ENCODE measurements around the gene BABAM2. TPM values are rescaled to one million over a fixed set of nuclear protein-coding genes. Genes with fewer than 3 reads are reported as not detected.

The BABAM2 gene
- total RNA-seq, 1 donor = 38.4 TPM

DNA sequence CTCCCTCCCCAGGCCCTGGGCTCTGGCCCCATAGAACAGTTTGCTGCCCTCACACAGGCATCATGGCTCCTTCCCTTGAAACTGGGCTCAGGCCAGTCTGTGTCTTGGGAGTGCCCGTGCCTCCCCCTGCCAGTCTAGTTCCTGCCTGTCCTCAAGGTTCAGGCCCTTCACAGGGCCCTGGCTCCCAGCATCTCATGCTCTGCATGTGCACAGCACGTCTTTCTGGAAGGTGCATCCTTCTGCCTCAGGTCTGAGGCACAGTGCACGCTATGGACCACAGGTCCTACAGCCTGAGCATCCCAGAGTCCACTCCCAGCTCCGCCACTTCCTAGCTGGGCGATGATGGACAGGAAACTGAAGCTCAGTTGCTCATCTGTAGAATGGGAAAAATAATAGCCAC lies 466.5 kb downstream of the BABAM2 start:
- H3K4me3 ChIP-seq (ENCODE audit: low read length) = no peak overlapping the region
- H3K4me1 ChIP-seq (ENCODE audit: insufficient read depth, low read length) = peaks cover 35% of the 10 kb centered on the region
- no peaks in the 10 kb centered on the region for H3K9me3 ChIP-seq (ENCODE audit: low read depth, low read length)
- H3K27me3 ChIP-seq (ENCODE audit: insufficient read depth, low read length) = no peaks in the 10 kb centered on the region

DNA sequence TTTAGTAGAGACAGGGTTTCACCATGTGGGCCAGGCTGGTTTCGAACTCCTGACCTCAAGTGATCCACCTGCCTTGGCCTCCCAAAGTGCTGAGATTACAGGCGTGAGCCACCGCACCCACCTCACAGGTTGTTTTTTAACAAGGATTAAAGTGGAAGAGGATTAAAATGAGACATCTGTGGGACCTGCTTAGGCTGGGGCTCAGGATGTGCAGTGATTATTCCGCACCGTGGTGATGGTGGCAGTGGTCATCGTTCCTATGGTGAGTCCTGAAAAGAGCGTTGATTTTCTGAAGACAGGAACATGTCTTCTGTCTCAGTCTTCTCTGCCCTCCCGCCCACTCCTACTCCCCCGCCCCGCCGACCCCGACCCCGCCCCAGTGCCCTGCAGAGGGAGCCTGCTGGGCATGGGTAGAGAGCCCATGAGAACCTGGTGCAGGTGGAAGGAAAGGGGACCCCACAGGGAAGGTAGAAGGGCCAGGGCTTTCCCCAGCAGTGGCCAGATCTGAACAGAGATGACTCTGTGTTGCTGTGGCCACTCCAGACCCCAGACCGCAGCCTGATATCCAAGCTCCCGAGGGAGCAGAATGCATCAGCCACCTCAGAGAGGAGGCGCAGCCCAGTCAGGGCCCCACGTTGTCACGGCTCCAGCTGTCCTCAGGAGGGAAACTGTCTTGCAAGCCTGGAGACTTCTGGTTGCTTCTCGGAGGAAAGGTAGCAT lies 467.6 kb downstream of the BABAM2 start:
- H3K9me3 ChIP-seq (ENCODE audit: low read depth, low read length) = no peaks in the 10 kb centered on the region
- H3K27me3 ChIP-seq (ENCODE audit: insufficient read depth, low read length) = no peaks in the 10 kb centered on the region
- H3K4me1 ChIP-seq (ENCODE audit: insufficient read depth, low read length) = peaks cover 35% of the 10 kb centered on the region
- no peak overlapping the region for H3K4me3 ChIP-seq (ENCODE audit: low read length)

DNA sequence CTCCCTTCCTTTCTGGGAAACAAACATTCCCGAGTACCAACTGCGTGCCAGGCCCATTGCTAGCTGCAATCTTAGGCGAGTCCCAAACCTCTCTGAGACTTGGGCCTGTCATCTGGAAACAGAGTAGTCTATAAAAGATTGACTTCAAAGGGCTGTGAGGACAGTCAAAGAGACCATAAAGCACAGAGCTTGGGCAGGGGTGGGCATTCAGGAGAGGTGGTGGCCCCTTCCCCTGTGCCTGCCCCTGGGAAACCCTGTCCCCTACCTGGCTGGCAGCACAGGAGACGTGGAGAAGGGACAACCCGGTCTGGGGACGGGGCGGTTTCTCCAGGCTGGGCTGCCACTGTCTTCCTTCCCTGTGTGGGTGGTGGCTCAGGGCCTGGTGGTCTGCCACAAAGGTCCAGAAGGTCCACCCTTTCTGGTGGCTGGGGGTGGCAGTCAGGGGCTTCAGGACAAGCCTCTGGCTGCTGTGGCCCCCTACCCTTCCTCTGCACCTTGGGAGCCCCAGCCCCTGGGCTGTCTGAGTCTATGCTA lies 468.2 kb downstream of the BABAM2 start:
- Histone ChIP-seq H3K9me3 (ENCODE audit: low read depth, low read length) (no peaks in the 10 kb centered on the region), H3K27me3 (ENCODE audit: insufficient read depth, low read length) (no peaks in the 10 kb centered on the region), H3K4me3 (ENCODE audit: low read length) (no peak overlapping the region), H3K4me1 (ENCODE audit: insufficient read depth, low read length) (peaks cover 35% of the 10 kb centered on the region)

DNA sequence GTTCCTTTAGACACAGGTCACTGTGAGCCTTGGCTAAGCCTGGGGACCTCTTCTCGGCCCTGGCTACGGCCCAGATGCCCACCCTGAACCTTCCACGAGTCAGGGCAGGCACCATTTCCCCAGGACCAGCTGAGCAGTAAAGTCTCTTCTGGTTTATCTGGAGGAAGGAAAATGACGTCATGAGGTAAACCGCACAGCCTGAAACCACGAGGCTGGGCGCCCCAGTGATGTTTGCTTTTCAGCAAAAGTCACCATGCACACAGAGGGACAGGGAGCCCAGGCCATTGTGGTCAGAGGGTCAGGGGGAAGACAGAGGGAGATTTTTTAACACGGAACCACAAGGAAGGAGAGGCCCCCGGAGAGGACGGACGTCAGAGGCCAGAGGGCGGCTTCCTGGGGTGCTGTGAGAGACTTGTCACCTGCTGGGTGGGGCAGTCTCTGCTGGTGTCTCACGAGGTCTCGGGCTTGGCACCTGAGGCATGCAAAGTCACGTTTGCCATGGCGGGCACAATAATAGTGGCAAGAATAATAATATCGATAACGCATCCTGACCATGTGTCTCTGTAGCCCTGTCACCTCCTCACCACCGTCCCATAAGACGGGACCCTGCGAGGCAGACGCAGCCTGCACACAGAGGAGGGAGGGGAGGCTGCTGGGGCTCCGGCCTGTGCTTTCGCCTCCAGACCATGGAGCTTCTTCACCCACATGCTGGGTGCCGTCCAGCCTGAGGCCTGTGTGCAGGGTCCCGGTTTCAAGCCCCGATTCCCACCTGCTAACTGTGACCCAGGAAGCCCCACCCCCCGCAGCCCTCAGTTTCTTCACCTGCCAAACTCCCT lies 468.9 kb downstream of the BABAM2 start:
- H3K4me1 ChIP-seq (ENCODE audit: insufficient read depth, low read length) = peaks cover 40% of the 10 kb centered on the region
- no peaks in the 10 kb centered on the region for H3K27me3 ChIP-seq (ENCODE audit: insufficient read depth, low read length)
- no peak overlapping the region for H3K4me3 ChIP-seq (ENCODE audit: low read length)
- H3K9me3 ChIP-seq (ENCODE audit: low read depth, low read length) = no peaks in the 10 kb centered on the region

DNA sequence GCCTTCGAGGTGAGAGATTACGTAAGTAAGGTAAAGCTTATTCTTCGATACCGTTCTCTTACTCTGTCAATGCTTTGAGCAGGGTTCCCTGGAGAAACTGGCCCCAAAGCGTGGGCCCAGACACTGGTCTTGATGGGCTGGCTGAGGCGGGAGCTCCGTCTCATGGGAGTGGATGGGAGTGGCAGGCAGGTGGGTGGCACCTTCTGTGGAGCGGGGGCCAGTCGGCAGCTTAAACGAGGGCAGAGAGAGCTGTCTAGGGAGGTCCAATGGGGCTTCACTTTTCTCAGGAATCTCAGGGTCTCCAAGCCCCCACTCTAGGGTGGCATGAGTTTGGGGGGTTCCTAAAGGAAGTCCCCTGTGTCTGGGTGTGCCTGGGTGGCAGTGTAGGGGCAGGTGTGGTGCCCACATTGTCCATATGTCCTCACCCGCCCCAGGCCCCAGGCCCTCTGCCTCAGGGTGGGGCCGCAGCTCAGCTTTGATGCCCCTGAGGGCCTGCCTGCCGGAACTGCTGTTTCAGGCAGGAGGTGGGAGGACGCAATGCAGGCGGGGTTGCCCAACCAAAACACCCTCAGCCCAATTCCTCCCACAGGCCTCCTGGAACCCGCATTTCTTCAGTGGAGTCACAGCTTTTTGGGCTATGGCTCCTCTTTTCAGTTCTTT lies 469.7 kb downstream of the BABAM2 start:
- Histone ChIP-seq H3K4me1 (ENCODE audit: insufficient read depth, low read length) (peaks cover 48% of the 10 kb centered on the region), H3K9me3 (ENCODE audit: low read depth, low read length) (no peaks in the 10 kb centered on the region), H3K27me3 (ENCODE audit: insufficient read depth, low read length) (no peaks in the 10 kb centered on the region), H3K4me3 (ENCODE audit: low read length) (no peak overlapping the region)

DNA sequence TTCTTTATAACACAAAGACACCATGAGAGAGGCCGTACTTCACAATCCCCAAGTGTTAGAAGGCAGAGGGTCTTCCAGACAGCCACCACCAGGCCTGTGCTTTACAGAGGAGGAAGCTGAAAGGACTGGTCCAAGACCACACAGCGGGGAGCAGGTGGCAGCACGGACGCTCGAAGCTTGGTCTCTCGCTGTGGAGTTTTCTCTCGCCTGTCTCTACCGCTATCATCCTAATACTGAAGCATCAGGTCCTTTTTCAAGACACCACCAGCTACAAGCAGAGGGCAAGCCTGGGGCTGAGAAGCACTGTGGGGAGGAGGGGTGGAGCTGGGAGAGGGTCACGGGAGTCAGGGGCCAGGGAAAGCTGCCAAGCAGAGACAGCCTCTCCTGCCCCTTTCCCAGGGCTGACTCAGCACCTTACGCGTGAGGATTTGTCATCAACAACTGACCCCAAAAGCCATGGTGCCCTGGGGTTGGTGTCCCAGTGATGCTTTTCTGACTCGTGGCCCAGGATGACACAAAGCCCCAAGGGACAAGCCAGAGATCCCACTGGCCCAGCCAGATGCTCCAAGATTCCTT lies 470.3 kb downstream of the BABAM2 start:
- H3K9me3 ChIP-seq (ENCODE audit: low read depth, low read length) = no peaks in the 10 kb centered on the region
- no peak overlapping the region for H3K4me3 ChIP-seq (ENCODE audit: low read length)
- peaks cover 53% of the 10 kb centered on the region for H3K4me1 ChIP-seq (ENCODE audit: insufficient read depth, low read length)
- H3K27me3 ChIP-seq (ENCODE audit: insufficient read depth, low read length) = no peaks in the 10 kb centered on the region

DNA sequence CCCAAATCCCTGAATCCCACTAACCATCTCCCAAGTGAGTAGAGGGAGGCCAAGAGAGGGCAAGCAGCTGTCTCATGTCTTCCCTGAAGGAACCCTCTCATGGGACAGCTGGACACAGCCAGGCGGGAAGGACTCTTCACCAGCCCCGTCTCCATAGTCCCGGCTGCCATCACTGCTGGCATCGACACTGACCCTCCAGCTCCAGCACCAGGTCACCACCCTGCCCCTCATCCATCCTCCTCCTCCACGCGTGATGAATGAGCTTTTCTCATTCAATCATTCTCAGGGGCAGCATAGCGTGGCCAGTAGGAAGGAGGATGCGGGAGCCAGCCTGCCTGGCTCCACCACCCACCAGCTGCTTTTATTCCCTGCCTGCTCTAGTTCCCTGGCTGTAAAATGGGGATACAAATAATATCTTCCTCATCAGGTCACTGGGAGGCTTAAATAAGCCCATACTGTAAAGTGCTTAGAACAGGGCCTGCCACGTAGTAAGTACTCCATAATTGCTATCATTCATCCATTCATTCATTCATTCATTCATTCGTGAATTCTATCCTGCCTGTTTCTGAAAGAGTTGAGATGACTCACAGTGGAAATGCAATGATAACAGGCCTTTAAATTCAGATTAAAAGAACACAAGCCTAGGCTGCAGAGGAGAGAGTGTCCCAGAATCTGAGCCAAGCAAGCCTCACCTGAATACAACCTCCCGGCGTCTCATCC lies 471.6 kb downstream of the BABAM2 start:
- Histone ChIP-seq H3K9me3 (ENCODE audit: low read depth, low read length) (no peaks in the 10 kb centered on the region), H3K4me1 (ENCODE audit: insufficient read depth, low read length) (peaks cover 62% of the 10 kb centered on the region), H3K27me3 (ENCODE audit: insufficient read depth, low read length) (no peaks in the 10 kb centered on the region), H3K4me3 (ENCODE audit: low read length) (no peak overlapping the region)

DNA sequence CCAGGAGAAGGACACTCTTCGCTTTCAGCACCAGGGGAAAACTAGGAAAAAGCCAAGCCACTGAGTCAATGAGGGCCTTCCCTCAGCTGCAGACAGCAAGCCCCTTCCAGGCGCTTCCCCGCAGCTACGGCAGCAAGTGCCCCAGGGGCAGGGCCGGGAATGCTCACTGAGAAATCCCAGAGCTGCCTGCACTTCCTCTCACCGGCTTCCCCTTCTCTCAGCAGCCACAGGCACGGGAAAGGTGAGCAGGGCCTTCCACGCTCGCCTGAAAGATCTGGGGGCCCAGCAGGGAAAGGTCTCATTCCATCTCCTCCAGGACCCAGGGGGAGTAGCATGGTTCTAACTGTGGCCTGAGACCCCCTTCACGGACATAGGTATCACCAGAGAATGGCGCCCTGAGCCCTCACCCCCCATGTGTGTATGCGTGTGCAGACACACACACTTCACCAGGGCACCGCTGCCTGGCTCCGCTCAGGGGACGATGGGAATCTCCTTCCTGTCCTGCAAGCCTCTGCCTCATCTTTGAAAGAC lies 472.5 kb downstream of the BABAM2 start:
- Histone ChIP-seq H3K4me3 (ENCODE audit: low read length) (no peak overlapping the region), H3K9me3 (ENCODE audit: low read depth, low read length) (no peaks in the 10 kb centered on the region), H3K27me3 (ENCODE audit: insufficient read depth, low read length) (no peaks in the 10 kb centered on the region), H3K4me1 (ENCODE audit: insufficient read depth, low read length) (peaks cover 68% of the 10 kb centered on the region)

DNA sequence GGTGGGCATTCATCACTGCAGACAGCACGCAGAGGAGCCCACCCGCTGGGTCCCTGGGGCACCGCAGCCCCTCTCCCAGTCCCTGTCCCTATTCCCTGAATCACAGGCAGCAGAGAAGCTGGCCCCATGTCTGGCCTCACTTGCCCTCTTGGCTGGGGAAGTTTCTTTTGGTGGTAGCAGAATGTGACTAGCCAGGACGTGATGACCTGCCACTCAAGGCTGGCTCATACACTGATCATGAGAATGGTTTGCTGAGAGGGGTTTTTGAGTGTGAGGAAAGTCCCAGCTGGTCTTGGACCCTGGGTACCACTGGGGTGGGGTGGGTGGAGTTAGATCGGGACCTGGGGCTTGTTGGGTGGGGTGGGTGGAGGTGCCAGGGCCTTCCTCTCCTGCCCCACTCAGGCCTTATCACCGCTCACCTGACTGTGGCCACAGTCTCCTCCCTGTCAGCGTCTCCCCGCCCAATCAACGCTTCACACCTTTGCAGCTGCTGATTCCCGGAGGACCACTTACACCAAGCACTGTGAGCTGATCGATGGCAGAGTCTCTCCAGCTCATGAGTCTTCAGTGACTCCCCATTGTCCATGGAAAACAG lies 473.3 kb downstream of the BABAM2 start:
- no peaks in the 10 kb centered on the region for H3K27me3 ChIP-seq (ENCODE audit: insufficient read depth, low read length)
- no peaks in the 10 kb centered on the region for H3K9me3 ChIP-seq (ENCODE audit: low read depth, low read length)
- no peak overlapping the region for H3K4me3 ChIP-seq (ENCODE audit: low read length)
- peaks cover 62% of the 10 kb centered on the region for H3K4me1 ChIP-seq (ENCODE audit: insufficient read depth, low read length)

DNA sequence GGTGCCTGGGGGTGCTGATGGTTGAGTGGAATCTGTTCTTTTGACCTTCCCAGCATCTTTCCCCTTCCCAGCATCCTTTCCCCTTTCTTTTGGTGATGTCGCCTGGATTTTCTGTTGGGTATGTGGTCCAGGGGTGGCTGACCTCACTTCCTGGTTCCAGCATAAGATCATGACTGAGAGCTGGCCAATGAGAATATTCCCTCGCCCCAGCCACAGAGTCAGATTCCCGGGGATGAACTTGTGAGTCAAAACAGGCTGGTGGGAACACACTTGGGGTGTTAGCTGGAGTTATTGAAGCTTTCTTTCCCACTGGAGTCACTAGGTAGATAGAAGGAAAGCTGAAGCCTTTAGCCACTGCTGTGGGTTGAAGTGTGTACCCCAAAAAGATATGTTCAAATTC lies 474.1 kb downstream of the BABAM2 start:
- peaks cover 54% of the 10 kb centered on the region for H3K4me1 ChIP-seq (ENCODE audit: insufficient read depth, low read length)
- no peaks in the 10 kb centered on the region for H3K27me3 ChIP-seq (ENCODE audit: insufficient read depth, low read length)
- no peaks in the 10 kb centered on the region for H3K9me3 ChIP-seq (ENCODE audit: low read depth, low read length)
- H3K4me3 ChIP-seq (ENCODE audit: low read length) = no peak overlapping the region

DNA sequence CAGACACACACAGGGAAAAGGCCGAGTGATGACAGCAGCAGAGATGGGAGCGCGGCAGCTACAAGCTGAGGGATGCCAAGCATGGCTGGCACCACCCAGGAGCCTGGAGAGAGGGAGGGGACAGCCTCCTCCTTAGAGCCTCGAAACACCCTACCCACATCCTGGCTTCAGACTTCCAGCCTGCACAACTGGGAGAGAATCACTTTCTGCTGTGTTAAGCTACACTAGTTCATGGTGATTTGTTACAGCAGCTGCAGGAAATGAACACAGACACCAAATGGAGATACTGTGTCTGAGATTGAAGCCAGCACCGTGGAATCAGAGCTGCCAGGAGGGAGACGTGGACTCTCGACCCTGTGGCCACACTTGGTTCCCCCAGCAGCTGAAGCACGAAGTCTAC lies 474.6 kb downstream of the BABAM2 start:
- H3K4me3 ChIP-seq (ENCODE audit: low read length) = no peak overlapping the region
- peaks cover 48% of the 10 kb centered on the region for H3K4me1 ChIP-seq (ENCODE audit: insufficient read depth, low read length)
- H3K27me3 ChIP-seq (ENCODE audit: insufficient read depth, low read length) = no peaks in the 10 kb centered on the region
- H3K9me3 ChIP-seq (ENCODE audit: low read depth, low read length) = no peaks in the 10 kb centered on the region

DNA sequence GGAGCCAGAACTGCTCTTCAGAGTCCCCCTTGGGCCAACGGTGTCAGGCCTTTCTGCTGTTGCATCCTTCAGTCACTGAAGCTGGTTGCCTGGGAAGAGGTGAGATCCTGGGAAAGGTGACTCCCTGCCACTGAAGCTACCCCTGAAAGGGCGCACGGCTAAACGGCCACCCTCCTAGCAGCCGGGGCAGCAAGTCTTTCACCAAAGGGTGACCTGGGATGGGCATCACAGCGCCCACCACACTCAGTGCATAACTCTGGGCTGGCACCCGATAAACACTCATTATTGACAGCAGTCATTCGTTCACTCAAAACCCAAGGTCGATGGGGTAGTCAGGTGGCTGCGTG lies 475.6 kb downstream of the BABAM2 start:
- H3K4me1 ChIP-seq (ENCODE audit: insufficient read depth, low read length) = peaks cover 39% of the 10 kb centered on the region
- no peaks in the 10 kb centered on the region for H3K27me3 ChIP-seq (ENCODE audit: insufficient read depth, low read length)
- no peaks in the 10 kb centered on the region for H3K9me3 ChIP-seq (ENCODE audit: low read depth, low read length)
- no peak overlapping the region for H3K4me3 ChIP-seq (ENCODE audit: low read length)

DNA sequence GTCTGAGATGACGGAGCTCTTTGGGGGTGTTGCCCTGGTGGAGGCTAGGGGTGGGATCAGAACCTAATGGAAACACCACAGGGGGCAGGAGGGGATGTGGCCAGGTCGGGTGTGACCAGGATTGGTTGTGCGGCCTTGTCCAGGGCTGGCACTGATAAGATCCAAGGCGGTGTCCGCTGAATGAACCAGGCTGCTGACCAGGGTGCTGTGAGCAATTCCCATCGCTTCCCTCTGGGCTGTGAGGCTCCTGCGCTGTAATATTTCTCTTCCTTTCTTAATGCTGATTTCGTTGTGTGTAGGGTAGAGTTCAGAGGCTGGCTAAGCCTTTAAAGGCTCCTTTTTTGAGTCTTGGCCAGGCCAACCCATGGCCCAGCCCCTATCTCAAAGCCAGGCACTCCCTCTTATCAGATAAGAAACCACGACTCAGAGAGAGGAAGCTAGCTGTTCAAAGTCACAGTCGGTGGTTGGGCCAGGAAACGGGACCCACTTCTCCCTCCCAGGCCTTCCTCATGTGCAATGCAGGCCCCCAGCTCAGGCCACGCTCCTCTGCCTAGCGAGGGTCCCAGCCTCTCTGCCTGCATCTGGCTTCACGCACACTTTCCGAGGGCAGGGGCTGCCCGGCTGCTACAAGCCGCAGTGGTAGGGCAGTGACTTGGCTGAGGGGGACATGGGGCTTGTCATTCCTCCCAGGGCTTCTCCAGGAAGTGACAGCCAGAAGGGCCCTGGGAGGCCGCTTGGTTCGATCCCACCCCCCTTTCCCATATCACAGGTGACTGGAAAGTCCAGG lies 476.2 kb downstream of the BABAM2 start:
- H3K9me3 ChIP-seq (ENCODE audit: low read depth, low read length) = no peaks in the 10 kb centered on the region
- H3K4me1 ChIP-seq (ENCODE audit: insufficient read depth, low read length) = peaks cover 38% of the 10 kb centered on the region
- no peaks in the 10 kb centered on the region for H3K27me3 ChIP-seq (ENCODE audit: insufficient read depth, low read length)
- no peak overlapping the region for H3K4me3 ChIP-seq (ENCODE audit: low read length)

All from mononuclear cell (primary cell).